B cell (primary cell): ENCODE measurements around the gene EVI2B.

Source experiments
- EZH2 ChIP-seq: IDR thresholded peaks from 2 replicates; pipeline ENCODE4 v1.6.1; 2012; ENCODE audit warnings: borderline replicate concordance, low read depth, mild to moderate bottlenecking, moderate library complexity, low read length; ENCODE audit not compliant: insufficient read depth, poor library complexity, severe bottlenecking
- TF ChIP-seq, protein P1 (sequence below): fragments of 200-600 bp; IDR thresholded peaks from one replicate; pipeline ENCODE4 v1.8.0; 2022; ENCODE audit warnings: antibody characterized with exemption, mild to moderate bottlenecking

DNA sequence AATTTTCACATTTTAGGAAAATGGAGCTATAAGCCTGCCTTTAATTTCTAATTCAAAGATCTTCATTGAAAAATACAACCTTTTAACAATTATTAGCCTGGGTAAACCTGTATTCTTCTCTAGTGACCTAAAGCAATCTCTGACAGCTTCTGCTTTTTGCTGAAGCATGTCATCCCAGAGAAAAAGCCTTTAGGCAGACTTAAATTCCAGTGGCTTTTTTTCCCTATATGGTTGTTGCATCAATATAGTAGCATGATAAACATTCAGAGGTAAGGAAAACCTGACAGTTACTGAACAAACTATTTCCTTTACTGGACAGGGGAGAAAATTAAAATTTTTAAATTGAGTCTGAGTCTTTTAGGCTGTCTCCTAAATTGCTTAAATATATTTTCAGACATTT is 15.4 kb upstream of the EVI2B start:
- TF ChIP-seq, protein P1, sequence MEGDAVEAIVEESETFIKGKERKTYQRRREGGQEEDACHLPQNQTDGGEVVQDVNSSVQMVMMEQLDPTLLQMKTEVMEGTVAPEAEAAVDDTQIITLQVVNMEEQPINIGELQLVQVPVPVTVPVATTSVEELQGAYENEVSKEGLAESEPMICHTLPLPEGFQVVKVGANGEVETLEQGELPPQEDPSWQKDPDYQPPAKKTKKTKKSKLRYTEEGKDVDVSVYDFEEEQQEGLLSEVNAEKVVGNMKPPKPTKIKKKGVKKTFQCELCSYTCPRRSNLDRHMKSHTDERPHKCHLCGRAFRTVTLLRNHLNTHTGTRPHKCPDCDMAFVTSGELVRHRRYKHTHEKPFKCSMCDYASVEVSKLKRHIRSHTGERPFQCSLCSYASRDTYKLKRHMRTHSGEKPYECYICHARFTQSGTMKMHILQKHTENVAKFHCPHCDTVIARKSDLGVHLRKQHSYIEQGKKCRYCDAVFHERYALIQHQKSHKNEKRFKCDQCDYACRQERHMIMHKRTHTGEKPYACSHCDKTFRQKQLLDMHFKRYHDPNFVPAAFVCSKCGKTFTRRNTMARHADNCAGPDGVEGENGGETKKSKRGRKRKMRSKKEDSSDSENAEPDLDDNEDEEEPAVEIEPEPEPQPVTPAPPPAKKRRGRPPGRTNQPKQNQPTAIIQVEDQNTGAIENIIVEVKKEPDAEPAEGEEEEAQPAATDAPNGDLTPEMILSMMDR, result no peak
- TF ChIP-seq EZH2, result no peak
